GM23338 (cell line): ENCODE measurements around the gene ZDHHC1. TPM values are rescaled to one million over a fixed set of nuclear protein-coding genes. Genes with fewer than 3 reads are reported as not detected.

Source experiments
- ATAC-seq: fragments of 200-7000 bp; cut with Tn5 transposase; 3 replicates; pipeline ENCODE4 v1.9.1; 2020
- DNase-seq: peaks from one replicate; pipeline ENCODE4 v3.0.0-alpha.2; 2015; ENCODE audit warnings: low spot score
- H2AFZ ChIP-seq: fragments of 200-600 bp; sonication (generic); 2 replicates; pipeline ENCODE4 v1.8.0; 2016; ENCODE audit warnings: antibody characterized with exemption, mild to moderate bottlenecking, moderate library complexity
- H3F3A ChIP-seq: fragments of 200-600 bp; sonication (generic); replicated peaks from 2 replicates; pipeline ENCODE4 v1.8.0; 2017; ENCODE audit warnings: antibody characterized with exemption, mixed run types, low read depth
- H3K27ac ChIP-seq: fragments of 200-600 bp; sonication (generic); 2 replicates; pipeline ENCODE4 v1.6.1; 2016; ENCODE audit warnings: low read depth
- H3K27me3 ChIP-seq: fragments of 200-600 bp; sonication (generic); 2 replicates; pipeline ENCODE4 v1.8.0; 2016; ENCODE audit warnings: mild to moderate bottlenecking, mixed run types, moderate library complexity; ENCODE audit not compliant: insufficient read depth
- H3K36me3 ChIP-seq: fragments of 200-600 bp; sonication (generic); 2 replicates; pipeline ENCODE4 v1.8.0; 2016; ENCODE audit warnings: mild to moderate bottlenecking; ENCODE audit not compliant: insufficient read depth
- H3K4me1 ChIP-seq: fragments of 200-600 bp; sonication (generic); 2 replicates; pipeline ENCODE4 v1.8.0; 2016; ENCODE audit warnings: mild to moderate bottlenecking, moderate library complexity; ENCODE audit not compliant: insufficient read depth
- H3K4me2 ChIP-seq: fragments of 200-600 bp; sonication (generic); 2 replicates; pipeline ENCODE4 v1.7.1; 2017; ENCODE audit warnings: mixed run types
- H3K4me3 ChIP-seq: fragments of 200-600 bp; sonication (generic); 2 replicates; pipeline ENCODE4 v1.6.1; 2016; ENCODE audit warnings: mixed run types
- H3K79me2 ChIP-seq: fragments of 200-600 bp; sonication (generic); replicated peaks from 2 replicates; pipeline ENCODE4 v1.8.0; 2017; ENCODE audit warnings: mild to moderate bottlenecking; ENCODE audit not compliant: insufficient read depth
- H3K9me2 ChIP-seq: fragments of 200-600 bp; sonication (generic); 2 replicates; pipeline ENCODE4 v1.8.0; 2017; ENCODE audit not compliant: insufficient read depth
- H4K20me1 ChIP-seq: fragments of 200-600 bp; sonication (generic); replicated peaks from 2 replicates; pipeline ENCODE4 v1.8.0; 2017; ENCODE audit warnings: mild to moderate bottlenecking; ENCODE audit not compliant: insufficient read depth
- H3K27ac Mint-ChIP-seq: 2 replicates; pipeline ENCODE4 v1.8.0; 2020; ENCODE audit warnings: inconsistent platforms, mild to moderate bottlenecking, moderate library complexity, mixed read lengths
- H3K27me3 Mint-ChIP-seq: 3 replicates; pipeline ENCODE4 v1.8.0; 2022; ENCODE audit warnings: low read depth, mild to moderate bottlenecking, moderate library complexity, mixed read lengths, inconsistent platforms; ENCODE audit not compliant: insufficient read depth, poor library complexity
- H3K36me3 Mint-ChIP-seq: 3 replicates; pipeline ENCODE4 v1.8.0; 2021; ENCODE audit warnings: low read depth, mild to moderate bottlenecking, inconsistent platforms, moderate library complexity, mixed read lengths
- H3K4me1 Mint-ChIP-seq: 3 replicates; pipeline ENCODE4 v1.8.0; 2020; ENCODE audit warnings: mild to moderate bottlenecking, inconsistent platforms, mixed read lengths
- H3K4me3 Mint-ChIP-seq: 3 replicates; pipeline ENCODE4 v1.8.0; 2021; ENCODE audit warnings: moderate library complexity, mild to moderate bottlenecking, inconsistent platforms, mixed read lengths
- H3K9me3 Mint-ChIP-seq: 3 replicates; pipeline ENCODE4 v1.8.0; 2020; ENCODE audit warnings: moderate library complexity, mild to moderate bottlenecking, inconsistent platforms, mixed read lengths
- CTCF ChIP-seq, 2 experiments: fragments of 200-600 bp in 1 of 2; sonication (generic) in 1 of 2; conservative IDR thresholded peaks; 2 replicates each; pipeline versions ENCODE4 v1.5.1 to v1.6.1; 2016 to 2017; ENCODE audit warnings: antibody characterized with exemption in 2 of 2, low read depth in 2 of 2, mild to moderate bottlenecking in 2 of 2, moderate library complexity in 1 of 2
- ETS1 ChIP-seq: IDR thresholded peaks from 2 replicates; pipeline ENCODE4 v1.6.1; 2016; ENCODE audit warnings: antibody characterized with exemption
- EZH2 ChIP-seq: fragments of 200-600 bp; sonication (generic); IDR thresholded peaks from one replicate; pipeline ENCODE4 v1.8.0; 2017; ENCODE audit warnings: antibody characterized with exemption, mild to moderate bottlenecking, low read depth; ENCODE audit not compliant: unreplicated experiment
- EZH2phosphoT487 ChIP-seq: fragments of 200-600 bp; sonication (generic); IDR thresholded peaks from one replicate; pipeline ENCODE4 v1.8.1; 2018; ENCODE audit warnings: antibody characterized with exemption; ENCODE audit not compliant: unreplicated experiment
- JUNB ChIP-seq: IDR thresholded peaks from one replicate; pipeline ENCODE4 v1.6.1; 2016; ENCODE audit warnings: antibody characterized with exemption; ENCODE audit not compliant: unreplicated experiment
- NANOG ChIP-seq: IDR thresholded peaks from 2 replicates; pipeline ENCODE4 v1.6.1; 2016; ENCODE audit warnings: antibody characterized with exemption, borderline replicate concordance
- POLR2AphosphoS5 ChIP-seq: IDR thresholded peaks from 2 replicates; pipeline ENCODE4 v1.6.1; 2016; ENCODE audit warnings: antibody characterized with exemption, low read depth
- REST ChIP-seq: IDR thresholded peaks from one replicate; pipeline ENCODE4 v1.6.1; 2018; ENCODE audit warnings: antibody characterized with exemption; ENCODE audit not compliant: unreplicated experiment
- STAT1 ChIP-seq: IDR thresholded peaks from one replicate; pipeline ENCODE4 v1.6.1; 2016; ENCODE audit warnings: antibody characterized with exemption; ENCODE audit not compliant: unreplicated experiment
- ZNF331 ChIP-seq: fragments of 250-450 bp; sonication (Bioruptor Pico); IDR thresholded peaks from 2 replicates; pipeline ENCODE4 v1.5.0; 2020; ENCODE audit warnings: low read depth, mild to moderate bottlenecking, moderate library complexity
- ZNF462 ChIP-seq: fragments of 250-450 bp; sonication (Bioruptor Pico); IDR thresholded peaks from 2 replicates; pipeline ENCODE4 v1.5.0; 2020; ENCODE audit warnings: mild to moderate bottlenecking, moderate library complexity
- polyA plus RNA-seq: library from polyadenylated mRNA; unstranded; fragments of >200 nt; fragmentation: Nextera tagmentation; extraction: Ambion mirVana; gene quantifications from 2 replicates; pipeline ENCODE4 v1.2.1, GENCODE V29; 2016
- total RNA-seq: library from RNA; depleted of rRNA; stranded (reverse); fragments of >200 nt; shearing (Covaris generic); gene quantifications from 2 replicates; pipeline ENCODE4 v1.2.3, GENCODE V29; 2014

The ZDHHC1 gene
- total and polyA plus RNA-seq, 2 experiments from 2014 or later: 1.4 to 2.7 TPM

- Mint-ChIP-seq H3K27ac (no peak overlapping the region), H3K4me3 (no peak overlapping the region), H3K27me3 (peaks cover 47% of the 10 kb centered on the region)
Measured at GRCh38 chr16:67389911-67390815, 26.1 kb downstream of the ZDHHC1 start.

More at GRCh38 chr16:67389911-67390815, 26.1 kb downstream of the ZDHHC1 start:
- Mint-ChIP-seq H3K4me1 (peaks cover 26% of the 10 kb centered on the region), H3K9me3 (no peaks in the 10 kb centered on the region), H3K36me3 (no peaks in the 10 kb centered on the region; the same call in 2 of the 3 replicates)
- Histone ChIP-seq H3K4me3 (no peak overlapping the region), H3K27ac (no peak overlapping the region), H3K27me3 (peaks cover 35% of the 10 kb centered on the region), H2AFZ (no peak overlapping the region), H3F3A (0 out of 2 replicates have a peak, but pooled peaks cover 3% of the 10 kb centered on the region), H3K9me2 (no peaks in the 10 kb centered on the region), H4K20me1 (no peaks in the 10 kb centered on the region), H3K4me1 (peaks cover 27% of the 10 kb centered on the region; the same call in 1 of the 2 replicates), H3K4me2 (no peak overlapping the region), H3K79me2 (no peaks in the 10 kb centered on the region), H3K36me3 (no peaks in the 10 kb centered on the region)
- DNase-seq (no peak), ATAC-seq (no peak)
- TF ChIP-seq NANOG (no peak), REST (no peak), ZNF331 (CRISPR knock-in tag) (no peak), STAT1 (no peak), POLR2AphosphoS5 (no peak), ETS1 (no peak), CTCF (conservative IDR thresholded peaks at IDR 0.05; ENCODE audit: low read depth in 2 of 2) (no peak), JUNB (no peak), ZNF462 (no peak), EZH2phosphoT487 (no peak), EZH2 (no peak)
